GM23338 (cell line): ENCODE data around the gene GPR18. TPM values are rescaled to one million over a fixed set of nuclear protein-coding genes. Genes with fewer than 3 reads are reported as not detected.

Experiments
- ATAC-seq: fragments of 200-7000 bp; cut with Tn5 transposase; 3 replicates; pipeline ENCODE4 v1.9.1; 2020
- DNase-seq: peaks from one replicate; pipeline ENCODE4 v3.0.0-alpha.2; 2015; ENCODE audit warnings: low spot score
- H2AFZ ChIP-seq: fragments of 200-600 bp; sonication (generic); 2 replicates; pipeline ENCODE4 v1.8.0; 2016; ENCODE audit warnings: antibody characterized with exemption, mild to moderate bottlenecking, moderate library complexity
- H3F3A ChIP-seq: fragments of 200-600 bp; sonication (generic); replicated peaks from 2 replicates; pipeline ENCODE4 v1.8.0; 2017; ENCODE audit warnings: antibody characterized with exemption, mixed run types, low read depth
- H3K27ac ChIP-seq: fragments of 200-600 bp; sonication (generic); 2 replicates; pipeline ENCODE4 v1.6.1; 2016; ENCODE audit warnings: low read depth
- H3K27me3 ChIP-seq: fragments of 200-600 bp; sonication (generic); 2 replicates; pipeline ENCODE4 v1.8.0; 2016; ENCODE audit warnings: mild to moderate bottlenecking, mixed run types, moderate library complexity; ENCODE audit not compliant: insufficient read depth
- H3K36me3 ChIP-seq: fragments of 200-600 bp; sonication (generic); 2 replicates; pipeline ENCODE4 v1.8.0; 2016; ENCODE audit warnings: mild to moderate bottlenecking; ENCODE audit not compliant: insufficient read depth
- H3K4me1 ChIP-seq: fragments of 200-600 bp; sonication (generic); 2 replicates; pipeline ENCODE4 v1.8.0; 2016; ENCODE audit warnings: mild to moderate bottlenecking, moderate library complexity; ENCODE audit not compliant: insufficient read depth
- H3K4me2 ChIP-seq: fragments of 200-600 bp; sonication (generic); 2 replicates; pipeline ENCODE4 v1.7.1; 2017; ENCODE audit warnings: mixed run types
- H3K4me3 ChIP-seq: fragments of 200-600 bp; sonication (generic); 2 replicates; pipeline ENCODE4 v1.6.1; 2016; ENCODE audit warnings: mixed run types
- H3K79me2 ChIP-seq: fragments of 200-600 bp; sonication (generic); replicated peaks from 2 replicates; pipeline ENCODE4 v1.8.0; 2017; ENCODE audit warnings: mild to moderate bottlenecking; ENCODE audit not compliant: insufficient read depth
- H3K9me2 ChIP-seq: fragments of 200-600 bp; sonication (generic); 2 replicates; pipeline ENCODE4 v1.8.0; 2017; ENCODE audit not compliant: insufficient read depth
- H4K20me1 ChIP-seq: fragments of 200-600 bp; sonication (generic); replicated peaks from 2 replicates; pipeline ENCODE4 v1.8.0; 2017; ENCODE audit warnings: mild to moderate bottlenecking; ENCODE audit not compliant: insufficient read depth
- H3K27ac Mint-ChIP-seq: 2 replicates; pipeline ENCODE4 v1.8.0; 2020; ENCODE audit warnings: inconsistent platforms, mild to moderate bottlenecking, moderate library complexity, mixed read lengths
- H3K27me3 Mint-ChIP-seq: 3 replicates; pipeline ENCODE4 v1.8.0; 2022; ENCODE audit warnings: low read depth, mild to moderate bottlenecking, moderate library complexity, mixed read lengths, inconsistent platforms; ENCODE audit not compliant: insufficient read depth, poor library complexity
- H3K36me3 Mint-ChIP-seq: 3 replicates; pipeline ENCODE4 v1.8.0; 2021; ENCODE audit warnings: low read depth, mild to moderate bottlenecking, inconsistent platforms, moderate library complexity, mixed read lengths
- H3K4me1 Mint-ChIP-seq: 3 replicates; pipeline ENCODE4 v1.8.0; 2020; ENCODE audit warnings: mild to moderate bottlenecking, inconsistent platforms, mixed read lengths
- H3K4me3 Mint-ChIP-seq: 3 replicates; pipeline ENCODE4 v1.8.0; 2021; ENCODE audit warnings: moderate library complexity, mild to moderate bottlenecking, inconsistent platforms, mixed read lengths
- H3K9me3 Mint-ChIP-seq: 3 replicates; pipeline ENCODE4 v1.8.0; 2020; ENCODE audit warnings: moderate library complexity, mild to moderate bottlenecking, inconsistent platforms, mixed read lengths
- CREB1 ChIP-seq: fragments of 250-450 bp; sonication (Bioruptor Pico); IDR thresholded peaks from 2 replicates; pipeline ENCODE4 v1.5.0; 2020; ENCODE audit warnings: low read depth, mild to moderate bottlenecking, moderate library complexity
- CTCF ChIP-seq, 2 experiments: fragments of 200-600 bp in 1 of 2; sonication (generic) in 1 of 2; conservative IDR thresholded peaks; 2 replicates each; pipeline versions ENCODE4 v1.5.1 to v1.6.1; 2016 to 2017; ENCODE audit warnings: antibody characterized with exemption in 2 of 2, low read depth in 2 of 2, mild to moderate bottlenecking in 2 of 2, moderate library complexity in 1 of 2
- ETS1 ChIP-seq: IDR thresholded peaks from 2 replicates; pipeline ENCODE4 v1.6.1; 2016; ENCODE audit warnings: antibody characterized with exemption
- EZH2 ChIP-seq: fragments of 200-600 bp; sonication (generic); IDR thresholded peaks from one replicate; pipeline ENCODE4 v1.8.0; 2017; ENCODE audit warnings: antibody characterized with exemption, mild to moderate bottlenecking, low read depth; ENCODE audit not compliant: unreplicated experiment
- NANOG ChIP-seq: IDR thresholded peaks from 2 replicates; pipeline ENCODE4 v1.6.1; 2016; ENCODE audit warnings: antibody characterized with exemption, borderline replicate concordance
- POLR2AphosphoS5 ChIP-seq: IDR thresholded peaks from 2 replicates; pipeline ENCODE4 v1.6.1; 2016; ENCODE audit warnings: antibody characterized with exemption, low read depth
- STAT1 ChIP-seq: IDR thresholded peaks from one replicate; pipeline ENCODE4 v1.6.1; 2016; ENCODE audit warnings: antibody characterized with exemption; ENCODE audit not compliant: unreplicated experiment
- ZNF114 ChIP-seq: fragments of 250-450 bp; sonication (Bioruptor Pico); IDR thresholded peaks from 2 replicates; pipeline ENCODE4 v1.5.0; 2020; ENCODE audit warnings: mild to moderate bottlenecking, moderate library complexity
- ZNF331 ChIP-seq: fragments of 250-450 bp; sonication (Bioruptor Pico); IDR thresholded peaks from 2 replicates; pipeline ENCODE4 v1.5.0; 2020; ENCODE audit warnings: low read depth, mild to moderate bottlenecking, moderate library complexity
- ZNF462 ChIP-seq: fragments of 250-450 bp; sonication (Bioruptor Pico); IDR thresholded peaks from 2 replicates; pipeline ENCODE4 v1.5.0; 2020; ENCODE audit warnings: mild to moderate bottlenecking, moderate library complexity
- polyA plus RNA-seq: library from polyadenylated mRNA; unstranded; fragments of >200 nt; fragmentation: Nextera tagmentation; extraction: Ambion mirVana; gene quantifications from 2 replicates; pipeline ENCODE4 v1.2.1, GENCODE V29; 2016
- total RNA-seq: library from RNA; depleted of rRNA; stranded (reverse); fragments of >200 nt; shearing (Covaris generic); gene quantifications from 2 replicates; pipeline ENCODE4 v1.2.3, GENCODE V29; 2014

Gene GPR18
- total and polyA plus RNA-seq, 2 experiments from 2014 or later: 2.6 TPM; not detected in 1

- TF ChIP-seq ETS1 (no peak), EZH2 (no peak), POLR2AphosphoS5 (no peak), ZNF331 (no peak), NANOG (no peak), STAT1 (no peak), CTCF (conservative IDR thresholded peaks at IDR 0.05; ENCODE audit: low read depth in 2 of 2) (no peak)
Observed at GRCh38 chr13:99254830-99255229, 3.3 kb downstream of the GPR18 start (continued).

GRCh38 chr13:99251921-99252320 is 6.3 kb downstream of the GPR18 start:
- no peaks in the 10 kb centered on the region for H3F3A ChIP-seq
- Mint-ChIP-seq H3K4me1 (peaks cover 14% of the 10 kb centered on the region), H3K9me3 (no peaks in the 10 kb centered on the region; the same call in 2 of the 3 replicates), H3K27ac (no peak overlapping the region), H3K36me3 (peaks cover 29% of the 10 kb centered on the region), H3K27me3 (no peaks in the 10 kb centered on the region), H3K4me3 (no peak overlapping the region)
- ATAC-seq (no peak), DNase-seq (no peak)
- no peaks in the 10 kb centered on the region for H3K36me3 ChIP-seq
- no peak overlapping the region for H3K4me3 ChIP-seq
- no peak overlapping the region for H3K27ac ChIP-seq
- 0 out of 2 replicates have a peak, but pooled peaks cover 10% of the 10 kb centered on the region for H3K79me2 ChIP-seq
- H3K27me3 ChIP-seq: no peaks in the 10 kb centered on the region
- no peaks in the 10 kb centered on the region; the same call in 1 of the 2 replicates for H4K20me1 ChIP-seq
- 0 out of 2 replicates have a peak overlapping the region, but pooled peaks have one; percentile 25 for H3K4me2 ChIP-seq
- H2AFZ ChIP-seq: no peak overlapping the region
- no peaks in the 10 kb centered on the region for H3K9me2 ChIP-seq
- H3K4me1 ChIP-seq: peaks cover 9% of the 10 kb centered on the region
- no peak for TF ChIP-seq CTCF (conservative IDR thresholded peaks at IDR 0.05; ENCODE audit: low read depth in 2 of 2)
- no peak for TF ChIP-seq CREB1 (CRISPR knock-in tag)
- no peak for TF ChIP-seq ZNF462 (CRISPR knock-in tag)
- no peak for TF ChIP-seq ZNF114 (CRISPR knock-in tag)
- no peak for TF ChIP-seq POLR2AphosphoS5
